Bladder microvascular endothelial cell (primary cell): ENCODE measurements around the gene AFG1L. TPM values are rescaled to one million over a fixed set of nuclear protein-coding genes. Genes with fewer than 3 reads are reported as not detected.

ENCODE experiments used
- total RNA-seq: library from RNA; depleted of rRNA; stranded (reverse); fragments of >200 nt; gene quantifications from 2 replicates; pipeline ENCODE4 v1.2.3, GENCODE V29; 2014

Gene AFG1L
- 1.6 and 4.0 TPM in 2 replicates for total RNA-seq

GRCh38 chr6:108294727-108295625, at the start of gene AFG1L:
AFG1L (plus strand) TSS chr6:108295054; CDS start chr6:108295080, 26 bp downstream.

DNA sequence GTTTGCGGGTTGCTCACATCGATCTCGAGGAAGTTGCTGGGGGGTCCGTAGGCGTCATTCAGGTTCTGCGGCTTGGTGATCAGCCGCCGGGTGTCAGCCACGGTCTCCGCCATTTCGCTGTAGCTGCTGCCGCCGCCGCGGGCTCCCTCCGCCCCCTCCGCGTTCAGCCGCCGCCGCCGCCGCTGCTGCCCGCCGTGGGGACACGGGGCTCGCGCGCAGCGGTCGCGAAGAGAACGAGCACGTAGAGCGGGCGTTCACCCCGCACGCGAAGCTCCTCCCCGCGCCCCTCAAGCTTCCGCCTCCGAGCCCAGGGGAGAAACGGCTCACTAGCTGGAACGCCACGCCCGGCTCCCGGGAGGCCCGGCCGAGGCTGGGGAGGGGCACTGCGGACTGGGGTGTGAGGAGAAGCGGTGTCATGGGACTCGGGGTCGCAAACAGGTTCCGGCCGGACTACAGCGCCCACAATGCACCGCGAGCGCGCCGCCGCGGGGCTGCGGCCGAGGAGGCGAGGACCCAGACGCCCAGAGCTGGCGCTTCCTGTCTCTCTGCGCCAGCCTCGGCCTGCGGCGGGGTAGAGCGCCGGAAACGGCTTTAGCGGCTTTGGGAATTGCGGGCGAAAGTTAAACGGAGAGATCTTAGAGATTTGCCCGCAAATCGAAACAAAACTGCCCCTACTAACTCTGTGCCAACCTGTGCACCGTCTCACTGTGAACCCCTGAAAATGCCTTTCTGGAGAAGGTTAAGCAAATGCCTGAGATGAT, 33.9 kb upstream of the AFG1L start, which contains the start of gene SNX3:
SNX3 (minus strand) TSS at position 232 of the 761 bp plus-strand sequence; CDS start at position 113, 119 bp downstream.

DNA sequence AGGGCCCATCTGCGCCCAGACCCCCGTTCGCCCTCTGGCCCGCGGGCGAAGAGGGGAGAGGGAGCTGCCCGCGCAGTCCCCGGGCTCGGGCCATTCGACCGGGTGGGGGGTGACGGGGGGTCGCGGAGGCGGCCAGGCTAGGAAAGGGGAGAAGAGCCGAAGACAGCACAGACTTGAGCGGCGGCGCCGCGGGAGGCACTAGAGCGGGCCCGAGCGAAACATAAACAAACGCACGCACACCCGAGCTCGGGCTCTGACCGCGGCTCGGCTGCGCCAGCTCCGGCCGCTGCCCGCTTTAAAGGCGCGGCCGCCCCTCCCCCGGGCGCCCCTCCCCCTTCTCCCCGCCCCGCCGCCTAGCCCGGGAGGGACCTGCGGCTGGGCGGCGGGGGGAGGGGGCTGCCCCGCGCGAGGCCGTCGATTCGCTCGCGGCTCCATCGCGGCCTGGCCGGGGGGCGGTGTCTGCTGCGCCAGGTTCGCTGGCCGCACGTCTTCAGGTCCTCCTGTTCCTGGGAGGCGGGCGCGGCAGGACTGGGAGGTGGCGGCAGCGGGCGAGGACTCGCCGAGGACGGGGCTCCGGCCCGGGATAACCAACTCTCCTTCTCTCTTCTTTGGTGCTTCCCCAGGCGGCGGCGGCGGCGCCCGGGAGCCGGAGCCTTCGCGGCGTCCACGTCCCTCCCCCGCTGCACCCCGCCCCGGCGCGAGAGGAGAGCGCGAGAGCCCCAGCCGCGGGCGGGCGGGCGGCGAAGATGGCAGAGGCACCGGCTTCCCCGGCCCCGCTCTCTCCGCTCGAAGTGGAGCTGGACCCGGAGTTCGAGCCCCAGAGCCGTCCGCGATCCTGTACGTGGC, 265.8 kb downstream of the AFG1L start, which contains the start of gene FOXO3:
FOXO3 (plus strand) TSS at position 455 of the 846 bp plus-strand sequence; CDS start at position 747, 292 bp downstream.

Other genes starting within 250 kb of the AFG1L start
- 15.5 and 22.7 TPM in 2 replicates for gene OSTM1, start 220.3 kb upstream of the AFG1L start, total RNA-seq
- not detected in 2 replicates for gene NR2E1, start 129.0 kb upstream of the AFG1L start, total RNA-seq
- 170 and 193 TPM in 2 replicates for gene SNX3, start 34.0 kb upstream of the AFG1L start, total RNA-seq